Putamen (tissue), 1 donor: ENCODE data around the gene UBE2O.

Experiments used
- DNase-seq: peaks from one replicate; pipeline ENCODE4 v3.0.0-alpha.2; 2016; ENCODE audit warnings: low spot score

Gene UBE2O

DNA sequence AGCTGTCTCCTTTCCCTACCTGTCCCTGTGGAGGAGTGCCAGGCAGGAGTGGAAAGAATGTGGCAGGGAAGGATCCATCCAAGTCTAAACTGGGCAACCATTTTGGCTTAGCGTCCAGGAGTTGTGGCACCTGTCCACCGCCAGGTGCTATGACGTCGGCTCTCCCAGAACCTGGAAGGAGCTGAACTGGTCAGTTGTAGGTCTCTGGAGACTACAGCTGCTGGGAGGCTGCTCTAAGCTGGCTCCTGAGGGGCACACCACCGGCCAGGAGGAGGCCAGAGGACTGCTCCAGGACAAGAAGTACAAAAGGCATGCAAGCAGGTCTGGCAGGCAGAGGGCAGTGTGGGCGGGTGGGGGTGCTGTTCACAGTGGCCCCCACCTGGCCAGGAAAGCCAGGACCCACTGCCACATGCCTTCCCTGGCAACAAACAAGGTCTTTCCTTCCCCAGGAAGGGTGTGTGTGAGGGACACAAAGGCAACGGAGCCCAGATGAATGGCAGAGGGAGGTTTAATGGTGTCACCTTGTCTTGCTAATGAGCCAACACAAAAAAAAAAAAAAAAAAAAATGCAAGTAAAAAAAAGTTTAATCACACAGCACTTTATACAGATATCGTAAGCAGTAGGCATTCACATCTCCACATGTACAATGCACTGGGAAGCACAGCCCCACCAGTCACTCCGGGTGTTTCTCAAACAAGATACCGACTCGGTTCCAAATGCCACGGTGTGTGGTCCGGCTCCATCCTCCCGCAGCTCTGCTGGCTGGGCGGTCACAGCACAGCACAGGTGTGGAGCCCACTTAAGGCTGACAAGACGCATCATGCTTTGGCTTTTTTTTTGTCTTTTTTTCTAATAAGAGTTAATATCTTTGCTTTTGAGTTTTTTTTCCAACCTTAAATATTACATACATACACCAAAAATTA, 63.7 kb downstream of the UBE2O start:
- no peak for DNase-seq

DNA sequence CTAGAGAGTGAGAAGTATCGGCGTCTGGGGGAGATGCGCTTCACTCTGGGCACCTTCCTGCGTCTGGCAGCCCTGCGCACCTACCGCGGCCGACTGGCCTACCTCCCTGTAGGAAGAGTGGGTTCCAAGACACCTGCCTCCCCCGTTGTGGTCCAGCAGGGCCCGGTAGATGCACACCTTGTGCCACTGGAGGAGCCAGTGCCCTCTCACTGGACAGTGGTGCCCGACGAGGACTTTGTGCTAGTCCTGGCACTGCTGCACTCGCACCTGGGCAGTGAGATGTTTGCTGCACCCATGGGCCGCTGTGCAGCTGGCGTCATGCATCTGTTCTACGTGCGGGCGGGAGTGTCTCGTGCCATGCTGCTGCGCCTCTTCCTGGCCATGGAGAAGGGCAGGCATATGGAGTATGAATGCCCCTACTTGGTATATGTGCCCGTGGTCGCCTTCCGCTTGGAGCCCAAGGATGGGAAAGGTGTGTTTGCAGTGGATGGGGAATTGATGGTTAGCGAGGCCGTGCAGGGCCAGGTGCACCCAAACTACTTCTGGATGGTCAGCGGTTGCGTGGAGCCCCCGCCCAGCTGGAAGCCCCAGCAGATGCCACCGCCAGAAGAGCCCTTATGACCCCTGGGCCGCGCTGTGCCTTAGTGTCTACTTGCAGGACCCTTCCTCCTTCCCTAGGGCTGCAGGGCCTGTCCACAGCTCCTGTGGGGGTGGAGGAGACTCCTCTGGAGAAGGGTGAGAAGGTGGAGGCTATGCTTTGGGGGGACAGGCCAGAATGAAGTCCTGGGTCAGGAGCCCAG, 65.8 kb downstream of the UBE2O start:
- DNase-seq, result no peak

DNA sequence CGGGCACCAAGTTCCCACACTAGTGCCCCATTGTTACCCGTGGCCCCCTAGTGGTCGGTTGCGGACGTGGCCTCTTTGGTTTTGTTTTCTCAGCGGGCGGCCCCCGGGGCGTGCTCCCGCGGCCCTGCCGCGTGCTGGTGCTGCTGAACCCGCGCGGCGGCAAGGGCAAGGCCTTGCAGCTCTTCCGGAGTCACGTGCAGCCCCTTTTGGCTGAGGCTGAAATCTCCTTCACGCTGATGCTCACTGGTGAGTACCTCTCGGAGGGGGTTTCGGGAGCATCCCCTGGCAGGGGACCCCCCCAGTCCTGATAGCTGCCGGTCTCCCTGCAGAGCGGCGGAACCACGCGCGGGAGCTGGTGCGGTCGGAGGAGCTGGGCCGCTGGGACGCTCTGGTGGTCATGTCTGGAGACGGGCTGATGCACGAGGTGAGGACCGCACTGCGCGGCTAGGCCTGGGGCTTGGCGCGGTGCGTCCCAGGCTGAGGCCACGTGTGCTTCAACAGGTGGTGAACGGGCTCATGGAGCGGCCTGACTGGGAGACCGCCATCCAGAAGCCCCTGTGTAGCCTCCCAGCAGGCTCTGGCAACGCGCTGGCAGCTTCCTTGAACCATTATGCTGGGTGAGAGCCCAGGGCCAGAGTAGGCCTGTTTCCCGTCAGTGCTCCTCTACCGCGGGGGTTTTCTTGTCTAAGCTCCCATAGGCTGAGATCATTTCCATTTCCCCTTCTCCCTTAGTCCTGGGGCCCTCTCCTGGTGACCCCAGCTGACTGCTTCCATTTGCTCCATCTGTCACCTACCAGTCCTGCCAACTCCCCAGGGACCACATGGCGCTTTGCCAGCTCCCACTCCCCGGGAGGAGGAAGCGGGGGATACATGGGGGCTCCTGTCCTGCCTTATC, 66.8 kb downstream of the UBE2O start:
- no peak for DNase-seq

DNA sequence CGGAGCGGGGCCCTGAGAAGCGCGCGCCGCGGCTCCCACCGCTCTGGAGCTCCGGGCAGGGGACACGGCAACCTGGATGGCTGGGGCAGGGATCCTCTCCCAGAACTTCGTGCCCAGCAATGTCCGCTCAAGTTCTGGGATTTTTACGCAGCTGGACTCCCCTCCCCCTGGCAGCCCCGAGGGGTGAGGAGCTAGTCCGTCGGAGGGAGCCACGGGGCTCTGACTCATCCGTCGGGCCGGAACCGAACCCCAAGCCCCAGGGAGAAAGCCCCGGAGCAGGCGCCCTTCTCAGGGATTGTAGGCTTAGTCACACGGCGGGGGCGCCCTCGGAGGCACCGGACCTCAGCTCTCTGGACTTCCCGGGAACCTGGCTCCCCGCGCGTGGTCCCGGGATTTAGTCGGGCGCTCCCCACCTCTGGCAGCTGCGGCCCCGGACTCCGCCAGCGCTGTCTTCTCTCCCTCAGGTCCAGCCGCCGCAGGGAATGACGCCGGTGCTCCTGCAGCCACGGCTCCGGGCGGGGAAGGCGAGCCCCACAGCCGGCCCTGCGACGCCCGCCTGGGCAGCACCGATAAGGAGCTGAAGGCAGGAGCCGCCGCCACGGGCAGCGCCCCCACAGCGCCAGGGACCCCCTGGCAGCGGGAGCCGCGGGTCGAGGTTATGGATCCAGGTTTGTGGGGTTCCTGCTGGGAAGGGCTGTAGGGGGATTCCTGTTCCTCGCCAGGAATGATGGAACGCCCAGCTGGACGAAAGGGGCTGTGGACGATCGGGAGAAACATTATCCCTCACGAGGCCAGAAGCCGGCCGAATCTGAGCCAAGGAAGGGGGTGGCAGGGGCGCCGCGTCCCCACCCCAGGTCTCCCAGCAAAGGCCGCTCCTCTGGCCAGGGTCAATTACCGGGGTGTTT, 67.7 kb downstream of the UBE2O start:
- no peak for DNase-seq

- DNase-seq, result no peak
These were observed 68.5 kb downstream of the UBE2O start, which contains the start of gene SPHK1 for GRCh38 chr17:76384222-76384986. SPHK1 (plus strand) TSS chr17:76384609; CDS start chr17:76385645, 1,036 bp downstream.

GRCh38 chr17:76383546-76384221, 69.3 kb downstream of the UBE2O start:
- no peak for DNase-seq

- DNase-seq, result no peak
These were observed 70.0 kb downstream of the UBE2O start for GRCh38 chr17:76382803-76383545.

DNA sequence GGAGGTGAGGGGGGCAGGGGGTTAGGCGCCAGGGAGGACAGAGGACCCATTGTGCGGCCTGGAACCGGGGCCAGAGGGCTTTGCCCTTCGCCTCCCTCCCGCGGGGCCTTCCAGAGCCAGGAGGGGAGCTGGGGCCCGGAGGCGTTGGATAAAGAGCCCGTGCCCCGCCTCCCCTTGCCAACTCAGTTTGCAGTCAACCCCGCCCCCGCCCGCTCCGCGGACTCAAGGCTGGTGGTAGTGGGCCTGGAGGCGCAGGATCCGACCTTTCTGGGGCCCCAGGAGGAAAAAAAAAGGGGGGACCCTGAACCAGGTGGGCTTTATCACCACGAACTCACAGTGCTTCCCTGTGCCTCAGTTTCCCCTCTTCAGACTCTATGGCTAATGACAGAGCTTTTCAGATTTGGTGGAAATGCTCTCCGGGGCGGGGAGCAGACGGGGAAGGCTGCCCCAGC, 70.6 kb downstream of the UBE2O start:
- no peak for DNase-seq

- DNase-seq, result no peak
These were observed 71.2 kb downstream of the UBE2O start for GRCh38 chr17:76381633-76382350.

DNA sequence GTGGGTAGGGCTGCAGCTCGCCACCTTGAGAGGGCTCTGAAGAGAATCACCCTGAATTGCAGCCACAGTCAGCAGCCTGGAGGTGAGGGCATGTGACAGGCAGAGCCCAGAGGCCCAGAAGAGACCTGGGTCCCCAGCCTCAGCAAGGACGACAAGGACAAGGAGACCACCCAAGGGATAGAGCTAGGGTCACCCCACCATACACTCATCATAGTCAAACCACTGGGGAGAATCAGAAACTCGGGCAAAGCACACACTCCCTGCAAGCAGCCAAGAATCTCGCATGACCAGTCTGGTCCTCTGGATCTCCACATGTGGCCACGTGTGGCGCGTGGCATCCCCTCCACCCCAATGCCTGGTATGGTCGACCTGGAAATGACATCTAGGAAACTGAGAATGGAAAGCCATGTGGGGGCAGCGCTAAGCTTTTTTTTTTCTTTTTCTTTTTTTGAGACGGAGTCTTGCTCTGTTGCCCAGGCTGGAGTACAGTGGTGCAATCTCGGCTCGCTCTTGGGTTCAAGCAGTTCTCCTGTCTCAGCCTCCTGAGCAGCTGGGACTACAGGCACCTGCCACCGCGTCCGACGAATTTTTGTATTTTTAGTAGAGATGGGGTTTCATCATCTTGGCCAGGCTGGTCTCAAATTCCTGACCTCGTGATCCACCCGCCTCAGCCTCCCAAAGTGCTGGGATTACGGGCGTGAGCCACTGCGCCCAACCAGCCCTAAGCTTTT, 73.1 kb downstream of the UBE2O start:
- DNase-seq, result no peak

GRCh38 chr17:76379275-76379641, 73.7 kb downstream of the UBE2O start:
- no peak for DNase-seq

DNA sequence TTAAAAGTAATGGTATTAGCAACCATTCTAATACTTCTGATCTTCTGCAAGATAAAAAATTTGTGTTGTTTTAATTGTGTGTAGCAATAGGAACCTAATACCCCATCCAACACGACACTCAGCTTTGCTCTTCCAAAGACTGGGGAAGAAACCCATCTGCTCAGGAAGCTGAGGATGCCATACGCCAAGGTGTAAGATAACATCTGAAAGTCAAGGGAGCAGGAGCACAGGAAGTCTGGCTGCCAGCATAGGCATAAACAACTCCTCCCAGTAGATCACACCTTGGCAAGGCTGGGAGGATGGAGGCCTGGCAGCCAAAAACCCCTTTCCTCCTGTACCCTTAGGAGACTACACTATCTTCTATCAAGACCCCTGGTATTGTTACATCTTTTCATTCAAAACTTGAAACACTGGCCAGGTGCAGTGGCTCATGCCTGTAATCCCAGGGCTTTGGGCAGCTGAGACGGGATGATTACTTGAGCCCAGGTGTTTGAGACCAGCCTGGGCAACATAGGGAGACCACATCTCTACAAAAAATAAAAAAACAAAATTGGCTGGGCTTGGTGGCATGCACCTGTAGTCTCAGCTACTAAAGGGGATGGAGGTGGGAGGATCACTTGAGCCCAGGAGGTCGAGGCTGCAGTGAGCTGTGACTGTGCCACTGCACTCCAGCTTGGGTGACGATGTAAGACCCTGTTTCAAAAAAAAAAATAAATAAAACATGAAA, 74.2 kb downstream of the UBE2O start:
- no peak for DNase-seq

DNA sequence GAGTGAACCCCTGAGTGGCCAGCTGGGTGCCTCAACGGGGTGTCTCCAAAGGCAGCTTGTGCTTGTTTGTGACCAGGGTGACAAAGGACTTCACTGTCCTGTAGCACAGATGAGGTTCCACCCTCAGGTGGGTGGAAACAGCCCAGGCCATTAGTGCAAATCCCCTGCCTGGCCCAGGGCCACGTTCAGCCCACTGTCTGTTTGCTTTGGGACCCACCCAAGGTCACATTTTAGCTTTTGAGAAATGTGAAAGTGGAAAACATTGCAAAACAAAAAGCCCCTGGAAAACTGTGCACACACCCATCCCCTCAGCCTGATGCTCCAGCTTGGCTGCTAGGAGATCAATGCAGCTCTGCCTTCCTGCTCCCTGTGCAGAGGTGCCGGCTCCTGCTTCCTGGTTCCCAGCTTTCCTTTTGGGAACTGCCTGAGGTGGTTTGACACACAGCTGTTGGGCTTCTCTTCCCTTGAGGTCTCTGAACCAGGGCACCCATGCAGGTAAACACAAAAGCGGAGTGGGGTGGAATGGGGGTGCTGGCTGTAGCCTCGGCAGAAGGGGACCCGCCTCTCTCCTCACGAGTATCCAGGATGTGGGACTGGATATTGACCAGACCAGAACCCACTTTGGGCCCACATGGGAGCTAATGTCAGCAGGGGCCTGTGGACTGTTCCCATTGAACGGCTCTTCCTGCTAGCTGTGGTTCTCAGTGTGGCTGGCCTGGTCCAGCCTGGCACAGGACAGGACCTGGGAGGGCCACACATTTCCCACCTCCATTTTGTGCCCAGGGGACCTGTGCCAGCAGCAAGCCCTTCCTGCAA, 76.4 kb downstream of the UBE2O start:
- no peak for DNase-seq

GRCh38 chr17:76371656-76372628, 81.0 kb downstream of the UBE2O start:
- no peak for DNase-seq
